C4-2B (cell line): ENCODE data around the gene PLXNA3.

ENCODE experiments used
- ZFX ChIP-seq: fragments of 450-650 bp; IDR thresholded peaks from 2 replicates; pipeline ENCODE4 v1.6.1; 2017
- TF ChIP-seq, protein P1 (sequence below): fragments of 450-650 bp; conservative IDR thresholded peaks from 2 replicates; pipeline ENCODE4 v1.5.1; 2017; ENCODE audit warnings: mild to moderate bottlenecking

DNA sequence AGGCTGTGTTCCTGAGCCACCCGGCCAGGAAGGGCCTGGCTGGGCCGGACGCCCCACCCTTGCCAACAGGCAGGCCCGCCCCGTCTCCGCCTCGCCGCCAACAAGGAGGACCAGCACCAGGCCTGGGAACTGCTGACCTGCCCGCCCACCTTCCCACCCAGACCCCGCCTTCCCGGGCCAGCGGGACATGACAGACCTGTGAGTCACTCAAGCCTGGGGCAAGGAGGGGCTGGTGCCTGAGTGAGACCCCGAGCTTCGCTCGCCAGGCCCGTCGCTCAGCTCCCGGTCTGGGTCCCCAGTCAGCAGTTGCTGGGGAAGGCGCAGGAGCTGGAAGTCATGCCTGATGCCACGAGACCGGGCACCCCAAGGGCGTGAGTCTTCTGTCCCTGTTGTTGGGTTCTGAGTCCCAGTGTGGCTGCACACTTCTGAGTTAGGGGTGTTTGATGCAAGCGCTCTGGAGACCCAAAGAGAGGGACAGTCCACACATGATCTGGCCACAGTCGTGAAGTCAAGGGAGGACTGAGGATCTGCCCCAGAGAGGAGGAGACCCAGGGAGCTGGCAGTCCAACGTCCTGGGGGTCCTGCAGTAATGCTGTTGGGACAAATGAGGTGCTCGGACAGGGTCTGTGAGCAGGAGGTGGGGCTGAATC, 48.7 kb upstream of the PLXNA3 start, which contains the start of gene DNASE1L1:
- TF ChIP-seq, protein P1, sequence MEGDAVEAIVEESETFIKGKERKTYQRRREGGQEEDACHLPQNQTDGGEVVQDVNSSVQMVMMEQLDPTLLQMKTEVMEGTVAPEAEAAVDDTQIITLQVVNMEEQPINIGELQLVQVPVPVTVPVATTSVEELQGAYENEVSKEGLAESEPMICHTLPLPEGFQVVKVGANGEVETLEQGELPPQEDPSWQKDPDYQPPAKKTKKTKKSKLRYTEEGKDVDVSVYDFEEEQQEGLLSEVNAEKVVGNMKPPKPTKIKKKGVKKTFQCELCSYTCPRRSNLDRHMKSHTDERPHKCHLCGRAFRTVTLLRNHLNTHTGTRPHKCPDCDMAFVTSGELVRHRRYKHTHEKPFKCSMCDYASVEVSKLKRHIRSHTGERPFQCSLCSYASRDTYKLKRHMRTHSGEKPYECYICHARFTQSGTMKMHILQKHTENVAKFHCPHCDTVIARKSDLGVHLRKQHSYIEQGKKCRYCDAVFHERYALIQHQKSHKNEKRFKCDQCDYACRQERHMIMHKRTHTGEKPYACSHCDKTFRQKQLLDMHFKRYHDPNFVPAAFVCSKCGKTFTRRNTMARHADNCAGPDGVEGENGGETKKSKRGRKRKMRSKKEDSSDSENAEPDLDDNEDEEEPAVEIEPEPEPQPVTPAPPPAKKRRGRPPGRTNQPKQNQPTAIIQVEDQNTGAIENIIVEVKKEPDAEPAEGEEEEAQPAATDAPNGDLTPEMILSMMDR: no peak
- no peak for TF ChIP-seq ZFX
